Astrocyte of the spinal cord (primary cell): Measurements from ENCODE around the gene MAPKAP1.

Source experiments
- DNase-seq: peaks from one replicate; pipeline ENCODE4 v3.0.0; 2011; ENCODE audit warnings: low read depth, low spot score
- H3K4me3 ChIP-seq: 2 replicates; pipeline ENCODE4 v1.5.1; 2011; ENCODE audit warnings: low read depth, mild to moderate bottlenecking, low read length, moderate library complexity
- CTCF ChIP-seq: IDR thresholded peaks from 2 replicates; pipeline ENCODE4 v1.5.1; 2012; ENCODE audit warnings: low read depth, mild to moderate bottlenecking, low read length, inconsistent platforms
- in situ Hi-C: cut with HindIII; loops from 2 replicates; pipeline ENCODE4 v1.10.0; 2017; ENCODE audit warnings: low sequenced_read_pairs

Gene MAPKAP1

GRCh38 chr9:125425170-125425897 is 281.7 kb downstream of the MAPKAP1 start:
- in situ Hi-C loops: no loop called here
- TF ChIP-seq CTCF: no peak
- no peak for DNase-seq
- H3K4me3 ChIP-seq: no peak overlapping the region

GRCh38 chr9:125423964-125424363 is 283.0 kb downstream of the MAPKAP1 start:
- H3K4me3 ChIP-seq: no peak overlapping the region
- no peak for TF ChIP-seq CTCF
- in situ Hi-C loops: no loop called here
- no peak for DNase-seq

- in situ Hi-C loops: no loop called here
- no peak for TF ChIP-seq CTCF
- H3K4me3 ChIP-seq: no peak overlapping the region
- DNase-seq: no peak
These were observed 284.2 kb downstream of the MAPKAP1 start for GRCh38 chr9:125422853-125423252.

- in situ Hi-C loops: no loop called here
These were observed 285.3 kb downstream of the MAPKAP1 start for GRCh38 chr9:125421591-125422181.

GRCh38 chr9:125421166-125421565 is 285.8 kb downstream of the MAPKAP1 start:
- in situ Hi-C loops: no loop called here
- H3K4me3 ChIP-seq: no peak overlapping the region
- no peak for DNase-seq
- no peak for TF ChIP-seq CTCF

More at GRCh38 chr9:125421591-125422181, 285.3 kb downstream of the MAPKAP1 start:
- H3K4me3 ChIP-seq: no peak overlapping the region
- TF ChIP-seq CTCF: no peak
- DNase-seq: no peak

GRCh38 chr9:125418404-125418803 is 288.6 kb downstream of the MAPKAP1 start:
- in situ Hi-C loops: no loop called here
- H3K4me3 ChIP-seq: no peak overlapping the region
- TF ChIP-seq CTCF: no peak
- no peak for DNase-seq
